Testis (tissue), 2 donors: ENCODE data around the gene RFPL3.

ENCODE experiments used
- CTCF ChIP-seq, 3 experiments: fragments of 450-650 bp in 2 of 3; fragments of 200-600 bp in 1 of 3; sonication (generic) in 1 of 3; IDR thresholded peaks; one replicate each; pipeline ENCODE4 v1.5.1; 2016 to 2019; ENCODE audit warnings: antibody characterized with exemption in 3 of 3, mild to moderate bottlenecking in 2 of 3, moderate library complexity in 1 of 3
- POLR2A ChIP-seq: fragments of 450-650 bp; IDR thresholded peaks from one replicate; pipeline ENCODE4 v1.6.1; 2017; ENCODE audit warnings: antibody characterized with exemption, mild to moderate bottlenecking, moderate library complexity

GRCh38 chr22:32325416-32325801 lies 32.3 kb upstream of the RFPL3 start:
- TF ChIP-seq CTCF (IDR thresholded peaks at IDR 0.05) (no peak), POLR2A (no peak)
